Mesenchymal stem cell (in vitro differentiated cells and primary cell): ENCODE data around the gene AK3.

Experiments
- DNase-seq: peaks from one replicate; pipeline ENCODE4 v3.0.0-alpha.2; 2013
- H2AFZ ChIP-seq: one replicate; pipeline ENCODE4 v1.6.1; 2013; ENCODE audit warnings: low read depth, mild to moderate bottlenecking, control low read depth, inconsistent platforms, low read length, moderate library complexity
- H2AK5ac ChIP-seq: 2 replicates; pipeline ENCODE4 v1.6.1; 2013; ENCODE audit warnings: low read length, moderate library complexity, mild to moderate bottlenecking, inconsistent platforms; ENCODE audit not compliant: severe bottlenecking
- H2BK120ac ChIP-seq: one replicate; pipeline ENCODE4 v1.6.1; 2013; ENCODE audit warnings: low read depth, mild to moderate bottlenecking, inconsistent platforms, low read length, moderate library complexity
- H2BK12ac ChIP-seq, 2 experiments: one replicate each; pipeline ENCODE4 v1.6.1; 2013; ENCODE audit warnings: inconsistent platforms in 2 of 2, low read length in 2 of 2, mild to moderate bottlenecking in 2 of 2, moderate library complexity in 2 of 2, control low read depth in 1 of 2
- H2BK15ac ChIP-seq: one replicate; pipeline ENCODE4 v1.6.1; 2013; ENCODE audit warnings: mild to moderate bottlenecking, low read depth, inconsistent platforms; ENCODE audit not compliant: poor library complexity, severe bottlenecking
- H2BK5ac ChIP-seq: 2 replicates; pipeline ENCODE4 v1.6.1; 2013; ENCODE audit warnings: low read depth, mild to moderate bottlenecking, low read length, control low read depth, inconsistent platforms; ENCODE audit not compliant: poor library complexity, severe bottlenecking
- H3K14ac ChIP-seq, 2 experiments: one replicate each; pipeline ENCODE4 v1.6.1; 2013; ENCODE audit warnings: inconsistent platforms in 2 of 2, low read length in 2 of 2, control low read depth in 1 of 2, mild to moderate bottlenecking in 1 of 2, moderate library complexity in 1 of 2
- H3K18ac ChIP-seq, 2 experiments: one replicate each; pipeline ENCODE4 v1.6.1; 2013; ENCODE audit warnings: inconsistent platforms in 2 of 2, low read length in 2 of 2, control low read depth in 1 of 2, low read depth in 1 of 2, mild to moderate bottlenecking in 1 of 2
- H3K23ac ChIP-seq, 2 experiments: one replicate each; pipeline ENCODE4 v1.6.1; 2013; ENCODE audit warnings: inconsistent platforms in 2 of 2, low read length in 2 of 2, mild to moderate bottlenecking in 2 of 2, moderate library complexity in 2 of 2, control low read depth in 1 of 2
- H3K27ac ChIP-seq: 2 replicates; pipeline ENCODE4 v1.5.1; 2013; ENCODE audit warnings: mild to moderate bottlenecking, moderate library complexity, low read length, control low read depth, inconsistent platforms; ENCODE audit not compliant: poor library complexity, severe bottlenecking
- H3K27me3 ChIP-seq, 2 experiments: 2 replicates each; pipeline versions ENCODE4 v1.6.1 to v1.7.0; 2013; ENCODE audit warnings: low read length in 2 of 2, mild to moderate bottlenecking in 2 of 2, moderate library complexity in 2 of 2, control low read depth in 1 of 2, inconsistent platforms in 1 of 2; ENCODE audit not compliant: control insufficient read depth in 1 of 2, insufficient read depth in 1 of 2
- H3K36me3 ChIP-seq, 2 experiments: 2 replicates each; pipeline versions ENCODE4 v1.6.1 to v1.7.0; 2013; ENCODE audit warnings: low read length in 2 of 2, control low read depth in 1 of 2, inconsistent platforms in 1 of 2, low read depth in 1 of 2, mild to moderate bottlenecking in 1 of 2; ENCODE audit not compliant: insufficient read depth in 2 of 2, control insufficient read depth in 1 of 2
- H3K4ac ChIP-seq, 2 experiments: one replicate each; pipeline ENCODE4 v1.6.1; 2013; ENCODE audit warnings: inconsistent platforms in 2 of 2, low read length in 2 of 2, mild to moderate bottlenecking in 2 of 2, moderate library complexity in 2 of 2, control low read depth in 1 of 2, low read depth in 1 of 2
- H3K4me1 ChIP-seq: 2 replicates; pipeline ENCODE4 v1.6.1; 2013; ENCODE audit warnings: low read depth, low read length, control low read depth; ENCODE audit not compliant: control insufficient read depth, insufficient read depth
- H3K4me2 ChIP-seq: 2 replicates; pipeline ENCODE4 v1.6.1; 2013; ENCODE audit warnings: low read length, mild to moderate bottlenecking, inconsistent platforms; ENCODE audit not compliant: poor library complexity, severe bottlenecking
- H3K4me3 ChIP-seq, 2 experiments: 2 replicates each; pipeline versions ENCODE4 v1.5.1 to v1.7.0; 2013; ENCODE audit warnings: low read length in 2 of 2, mild to moderate bottlenecking in 2 of 2, control low read depth in 1 of 2, low read depth in 1 of 2; ENCODE audit not compliant: insufficient read depth in 1 of 2
- H3K79me1 ChIP-seq: replicated peaks from 2 replicates; pipeline ENCODE4 v1.6.1; 2013; ENCODE audit warnings: mild to moderate bottlenecking, control low read depth, low read length, inconsistent platforms; ENCODE audit not compliant: poor library complexity, severe bottlenecking
- H3K9ac ChIP-seq: 2 replicates; pipeline ENCODE4 v1.7.0; 2013; ENCODE audit warnings: mild to moderate bottlenecking, low read length, moderate library complexity
- H3K9me3 ChIP-seq: 2 replicates; pipeline ENCODE4 v1.7.0; 2013; ENCODE audit warnings: mild to moderate bottlenecking, low read length; ENCODE audit not compliant: control insufficient read depth
- H4K8ac ChIP-seq: one replicate; pipeline ENCODE4 v1.6.1; 2013; ENCODE audit warnings: inconsistent platforms, mild to moderate bottlenecking, low read length, moderate library complexity
- H4K91ac ChIP-seq: one replicate; pipeline ENCODE4 v1.6.1; 2013; ENCODE audit warnings: mild to moderate bottlenecking, low read length, inconsistent platforms
- WGBS: methylation state at CpG from one replicate; pipeline ENCODE4 v1.1.7; 2013; ENCODE audit warnings: mixed read lengths; 5-methylcytosine and 5-hydroxymethylcytosine counted together

AK3 gene

DNA sequence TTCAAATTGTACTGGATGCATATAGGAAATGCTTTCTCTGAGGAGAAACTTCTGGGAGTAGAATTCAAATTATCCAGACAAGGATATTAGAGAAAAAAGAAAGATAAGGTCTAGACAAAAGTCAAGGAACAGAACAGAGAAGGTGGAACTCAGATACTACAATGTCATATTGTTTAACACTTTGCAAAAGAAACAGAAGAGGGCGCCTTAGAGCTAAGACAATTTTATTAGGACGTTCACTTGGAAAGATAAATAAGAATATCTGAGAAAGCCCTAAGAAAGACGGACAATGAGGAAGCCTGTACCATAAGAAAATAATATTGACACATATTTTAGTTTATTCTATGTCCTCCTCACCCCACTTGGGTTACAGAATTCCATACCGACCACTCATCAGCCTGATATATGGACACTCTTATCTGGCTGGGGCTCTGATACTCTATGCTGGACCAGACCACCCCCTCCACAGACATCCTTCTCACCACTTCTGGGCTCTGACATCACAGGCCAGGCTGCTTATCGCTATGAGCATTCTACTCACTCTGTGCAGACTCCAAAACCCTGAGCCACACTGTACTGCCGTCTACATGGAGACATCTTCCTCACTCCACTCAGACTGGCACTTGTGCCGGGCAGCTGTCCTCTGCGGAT, 9.1 kb upstream of the AK3 start:
- H3K36me3 ChIP-seq = no peaks in the 10 kb centered on the region
- H2AK5ac ChIP-seq = no peak overlapping the region
- H2AFZ ChIP-seq = no peak overlapping the region
- H3K27me3 ChIP-seq = no peaks in the 10 kb centered on the region
- no peak overlapping the region for H3K4me3 ChIP-seq
- H3K27ac ChIP-seq = no peak overlapping the region
- peak; percentile 68 for DNase-seq
- H3K9me3 ChIP-seq = no peaks in the 10 kb centered on the region
- peaks cover 2% of the 10 kb centered on the region for H3K4me1 ChIP-seq
- 65% methylated on average over 3 of the region's 8 CpGs for WGBS
- no peak overlapping the region for H3K4me2 ChIP-seq
- H2BK12ac ChIP-seq = no peak overlapping the region
- H4K91ac ChIP-seq = no peak overlapping the region
- no peak overlapping the region for H3K18ac ChIP-seq
- H3K79me1 ChIP-seq = no peaks in the 10 kb centered on the region
- no peak overlapping the region for H2BK5ac ChIP-seq
- H4K8ac ChIP-seq = no peak overlapping the region
- H3K9ac ChIP-seq = no peak overlapping the region
- H3K4ac ChIP-seq = no peak overlapping the region
- no peak overlapping the region for H3K14ac ChIP-seq
- no peak overlapping the region for H2BK15ac ChIP-seq
- no peak overlapping the region for H2BK120ac ChIP-seq
- H3K23ac ChIP-seq = no peak overlapping the region

DNA sequence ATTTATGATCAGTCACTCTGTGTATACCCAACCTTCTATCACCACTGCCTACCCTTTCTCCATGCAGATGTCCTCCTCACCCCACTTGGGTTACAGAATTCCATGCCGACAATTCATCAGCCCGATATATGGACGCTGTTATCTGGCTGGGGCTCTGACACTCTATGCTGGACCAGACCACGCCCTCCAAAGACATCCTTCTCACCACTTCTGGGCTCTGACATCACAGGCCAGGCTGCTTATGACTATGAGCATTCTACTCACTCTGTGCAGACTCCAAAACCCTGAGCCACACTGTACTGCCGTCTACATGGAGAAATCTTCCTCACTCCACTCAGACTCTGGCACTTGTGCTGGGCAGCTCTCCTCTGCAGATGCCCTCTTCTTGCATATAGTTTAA, 7.6 kb upstream of the AK3 start:
- H3K4me2 ChIP-seq = no peak overlapping the region
- no peak overlapping the region for H3K14ac ChIP-seq
- no peak overlapping the region for H2BK12ac ChIP-seq
- no peak overlapping the region for H3K4ac ChIP-seq
- no peaks in the 10 kb centered on the region for H3K36me3 ChIP-seq
- no peak overlapping the region for H4K8ac ChIP-seq
- H3K27ac ChIP-seq = no peak overlapping the region
- no peak overlapping the region for H3K4me3 ChIP-seq
- no peak overlapping the region for H2BK120ac ChIP-seq
- 83% methylated on average over 5 of the region's 5 CpGs for WGBS
- no peak overlapping the region for H4K91ac ChIP-seq
- no peaks in the 10 kb centered on the region for H3K27me3 ChIP-seq
- H2AK5ac ChIP-seq = no peak overlapping the region
- H2AFZ ChIP-seq = no peak overlapping the region
- no peak overlapping the region for H2BK15ac ChIP-seq
- H3K79me1 ChIP-seq = no peaks in the 10 kb centered on the region
- no peaks in the 10 kb centered on the region for H3K9me3 ChIP-seq
- no peaks in the 10 kb centered on the region for H3K4me1 ChIP-seq
- no peak overlapping the region for H3K23ac ChIP-seq
- DNase-seq = no peak
- H2BK5ac ChIP-seq = no peak overlapping the region
- H3K18ac ChIP-seq = no peak overlapping the region
- H3K9ac ChIP-seq = no peak overlapping the region

DNA sequence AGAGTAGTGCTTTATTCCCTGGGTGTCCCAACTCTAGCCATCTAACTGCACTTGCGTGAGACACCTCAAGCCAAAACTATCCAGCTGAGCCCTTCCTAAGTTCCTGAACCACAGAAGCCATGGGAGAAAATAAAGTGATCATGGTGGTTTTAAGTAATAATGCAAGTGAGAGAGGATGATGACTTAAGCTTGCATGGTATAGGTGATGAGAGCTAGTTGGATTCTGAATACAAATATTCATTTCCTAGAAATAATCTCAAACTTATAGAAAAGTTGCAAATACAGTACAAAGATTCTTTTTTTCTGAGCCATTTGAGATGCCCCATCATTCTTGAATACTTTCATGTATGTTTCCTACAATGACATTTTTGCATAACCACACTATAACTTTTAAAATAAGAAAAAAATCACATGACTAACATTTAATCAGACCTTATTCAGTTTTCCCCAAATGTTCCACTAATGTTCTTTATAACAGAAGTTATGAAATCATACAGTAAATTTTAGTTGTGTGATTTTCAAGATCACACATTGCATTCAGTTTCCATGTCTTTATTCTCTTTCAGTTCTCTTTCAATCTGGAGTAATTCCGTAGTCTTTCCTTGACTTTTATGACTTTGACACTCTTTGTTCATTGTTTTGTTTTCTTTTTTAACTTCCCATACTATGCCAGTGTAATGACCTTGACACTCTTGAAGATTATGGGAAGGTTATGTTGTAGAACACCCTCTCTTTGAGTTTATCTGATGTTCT, 5.5 kb upstream of the AK3 start:
- Histone ChIP-seq H3K4me3 (no peak overlapping the region), H3K23ac (no peak overlapping the region), H3K4ac (no peak overlapping the region), H2AFZ (no peak overlapping the region), H3K9ac (no peak overlapping the region), H3K27ac (no peak overlapping the region), H3K9me3 (no peaks in the 10 kb centered on the region), H2BK5ac (no peak overlapping the region), H2AK5ac (no peak overlapping the region), H3K4me1 (peaks cover 7% of the 10 kb centered on the region), H2BK15ac (no peak overlapping the region), H3K27me3 (no peaks in the 10 kb centered on the region), H4K91ac (no peak overlapping the region), H3K4me2 (no peak overlapping the region), H3K79me1 (no peaks in the 10 kb centered on the region), H2BK12ac (no peak overlapping the region), H3K36me3 (no peaks in the 10 kb centered on the region), H3K18ac (no peak overlapping the region), H4K8ac (no peak overlapping the region), H2BK120ac (no peak overlapping the region), H3K14ac (no peak overlapping the region)
- no peak for DNase-seq
- no CpG with 5 or more reads among the region's 2 CpGs for WGBS

DNA sequence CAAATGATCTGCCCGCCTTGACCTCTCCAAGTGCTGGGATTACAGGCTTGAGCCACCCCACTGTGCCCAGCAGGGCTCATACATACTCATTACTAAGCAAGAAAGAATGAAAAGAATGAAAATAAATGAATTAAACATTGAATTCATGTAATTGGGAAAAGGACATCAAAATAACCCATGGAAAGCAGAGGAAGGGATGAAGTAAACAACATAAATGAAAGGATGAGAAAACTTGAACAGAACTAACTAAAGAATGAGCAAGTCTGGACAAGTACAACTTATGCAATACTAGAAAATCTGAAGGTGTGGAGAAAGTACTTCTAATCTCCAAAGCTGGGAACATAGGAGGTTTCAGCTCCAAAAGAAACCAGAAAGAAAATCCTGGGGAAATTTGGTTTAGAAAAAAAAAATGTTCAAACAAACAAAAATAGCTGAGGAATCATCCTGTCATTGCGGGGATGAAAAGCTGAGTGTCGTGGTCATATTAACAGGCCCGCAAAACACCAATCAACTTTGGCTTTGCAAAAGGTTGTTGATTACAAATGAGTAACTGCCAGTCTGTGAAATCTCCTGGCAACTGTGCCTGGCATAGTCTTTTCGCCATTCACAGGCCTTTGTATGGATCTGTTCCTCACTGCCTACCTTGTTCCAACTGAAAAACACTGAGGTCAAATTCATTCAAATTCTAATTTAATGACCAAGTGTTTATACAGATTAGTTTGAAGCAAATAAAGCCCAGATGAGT, 2.3 kb upstream of the AK3 start:
- no peaks in the 10 kb centered on the region for H3K27me3 ChIP-seq
- H3K79me1 ChIP-seq = peaks cover 2% of the 10 kb centered on the region
- DNase-seq = peak; percentile 22
- no peak overlapping the region for H3K23ac ChIP-seq
- H2BK15ac ChIP-seq = no peak overlapping the region
- no peak overlapping the region for H4K8ac ChIP-seq
- peaks cover 15% of the 10 kb centered on the region for H3K4me1 ChIP-seq
- no peaks in the 10 kb centered on the region for H3K36me3 ChIP-seq
- peak overlapping the region in 1 of 2 experiments; percentile 3 for H3K4ac ChIP-seq
- H2AK5ac ChIP-seq = no peak overlapping the region
- no peak overlapping the region for H2BK12ac ChIP-seq
- 72% methylated on average over 5 of the region's 5 CpGs for WGBS
- H2BK5ac ChIP-seq = no peak overlapping the region
- no peak overlapping the region for H4K91ac ChIP-seq
- H3K4me2 ChIP-seq = no peak overlapping the region
- peak overlapping the region; percentile 39 for H3K27ac ChIP-seq
- H3K14ac ChIP-seq = no peak overlapping the region
- no peak overlapping the region for H2AFZ ChIP-seq
- peak overlapping the region in 1 of 2 experiments; percentile 61 for H3K18ac ChIP-seq
- peak overlapping the region; percentile 6 for H3K9ac ChIP-seq
- H2BK120ac ChIP-seq = no peak overlapping the region
- no peak overlapping the region for H3K4me3 ChIP-seq
- H3K9me3 ChIP-seq = no peaks in the 10 kb centered on the region
